Measurements from ENCODE around the gene CIAO3.
A peak's percentile ranks its signal among the peaks of the same experiment; 100 is the strongest.

Gene CIAO3

GRCh38 chr16:734208-734980, 6.4 kb downstream of the CIAO3 start:
- DNase-seq = no peak

DNA sequence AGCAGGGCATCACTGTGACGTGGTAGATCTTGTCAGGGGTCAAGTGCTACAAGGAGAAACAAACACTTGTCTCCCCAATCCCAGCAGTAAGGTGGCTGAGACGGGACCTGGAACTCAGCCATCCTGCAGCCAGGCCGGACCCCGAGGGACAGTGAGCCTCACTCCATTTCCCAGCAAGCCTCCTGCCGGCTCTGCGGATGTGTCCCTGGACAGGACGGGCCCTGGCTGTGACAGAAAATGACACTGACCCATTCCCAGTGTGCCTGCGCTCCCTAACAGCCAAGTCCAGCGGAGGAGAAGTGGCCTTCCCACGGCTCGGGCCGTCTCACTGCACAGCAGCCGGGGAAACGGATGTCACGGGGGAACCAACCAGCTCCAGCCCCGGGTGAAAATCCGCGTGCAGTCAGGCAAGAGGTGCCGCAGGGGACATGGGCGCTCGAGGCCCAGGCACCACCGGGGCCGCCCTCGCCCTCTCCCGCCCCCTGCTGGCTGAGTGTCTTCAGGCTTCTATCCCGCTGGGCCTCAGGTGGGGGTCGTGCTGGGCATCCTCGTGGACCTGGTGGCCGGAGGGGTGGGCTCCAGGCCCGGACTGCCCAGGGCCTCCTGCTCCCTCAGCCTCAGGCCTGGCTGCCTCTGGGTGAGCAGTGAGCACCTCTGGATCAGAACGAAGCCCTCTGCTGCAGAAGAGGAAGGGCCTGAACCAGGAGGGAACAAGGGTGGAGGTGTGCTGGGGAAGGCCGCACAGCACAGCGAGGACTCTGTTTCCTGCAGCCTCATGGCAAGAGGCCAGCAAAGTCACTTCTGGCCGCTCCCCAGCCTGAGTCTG, 7.2 kb downstream of the CIAO3 start:
- DNase-seq = peak; percentile 51

DNA sequence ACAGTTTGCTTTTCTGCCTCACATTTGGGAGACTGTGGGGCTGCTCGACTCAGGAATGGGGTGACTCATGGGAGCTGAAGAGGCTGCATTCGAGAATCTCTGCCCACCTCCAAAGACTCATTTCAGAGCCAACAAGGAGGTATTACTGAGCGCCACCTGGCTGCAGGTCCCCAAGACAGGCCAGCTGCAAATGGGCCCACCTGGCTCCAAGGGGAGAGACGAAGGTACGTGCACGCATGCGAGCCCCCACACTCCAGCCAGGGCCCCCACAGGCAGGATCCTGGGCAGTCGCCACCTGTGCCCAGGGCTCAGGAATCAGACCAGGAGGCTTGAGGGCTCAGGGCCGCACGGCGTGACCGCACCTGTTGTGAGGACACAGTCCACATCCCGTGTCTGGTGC, 7.9 kb downstream of the CIAO3 start:
- no peak for DNase-seq

- no peak for DNase-seq
Measured at GRCh38 chr16:732332-732731, 8.5 kb downstream of the CIAO3 start.

DNA sequence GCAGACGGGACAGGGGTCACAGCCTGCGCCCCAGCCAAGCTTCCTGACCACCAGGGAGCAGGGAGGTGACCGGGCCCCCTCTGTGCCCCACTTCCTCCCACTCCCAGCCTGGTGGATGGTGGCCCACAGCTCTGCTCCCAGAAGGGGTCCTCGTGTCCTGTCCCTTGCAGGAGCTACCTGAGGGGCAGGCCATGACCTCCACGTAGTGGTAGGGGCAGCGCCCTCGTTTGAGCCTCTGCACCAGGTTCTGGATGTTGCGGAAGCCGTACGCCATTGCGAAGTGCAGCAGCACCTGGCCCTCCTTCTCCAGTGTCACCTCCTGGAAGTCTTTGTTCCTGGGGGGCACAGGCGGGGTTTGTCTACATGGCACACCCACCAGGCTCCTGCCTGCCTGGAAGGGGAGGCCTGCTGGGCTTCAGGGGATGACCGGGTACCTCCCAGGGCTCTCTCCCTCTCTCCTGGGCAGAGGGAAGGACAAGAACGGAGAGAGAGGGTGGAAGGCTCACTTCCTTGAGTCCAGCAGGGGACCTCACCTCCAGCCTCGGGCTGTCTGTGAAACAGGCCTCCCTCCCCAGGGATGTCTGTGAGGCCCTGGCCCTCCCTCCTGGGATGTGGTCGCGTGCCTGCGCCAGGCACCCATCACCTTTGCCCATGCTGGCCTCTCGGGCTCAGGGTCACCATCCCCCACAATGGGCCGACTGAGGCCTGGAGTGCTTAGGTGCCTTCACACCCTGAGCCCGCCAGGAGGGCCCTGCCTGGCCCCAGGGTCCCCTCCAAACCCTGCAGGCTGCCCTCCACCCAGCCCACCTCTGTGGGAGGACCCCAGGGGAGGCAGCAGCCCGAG, 9.9 kb downstream of the CIAO3 start:
- DNase-seq = peak; percentile 1

DNA sequence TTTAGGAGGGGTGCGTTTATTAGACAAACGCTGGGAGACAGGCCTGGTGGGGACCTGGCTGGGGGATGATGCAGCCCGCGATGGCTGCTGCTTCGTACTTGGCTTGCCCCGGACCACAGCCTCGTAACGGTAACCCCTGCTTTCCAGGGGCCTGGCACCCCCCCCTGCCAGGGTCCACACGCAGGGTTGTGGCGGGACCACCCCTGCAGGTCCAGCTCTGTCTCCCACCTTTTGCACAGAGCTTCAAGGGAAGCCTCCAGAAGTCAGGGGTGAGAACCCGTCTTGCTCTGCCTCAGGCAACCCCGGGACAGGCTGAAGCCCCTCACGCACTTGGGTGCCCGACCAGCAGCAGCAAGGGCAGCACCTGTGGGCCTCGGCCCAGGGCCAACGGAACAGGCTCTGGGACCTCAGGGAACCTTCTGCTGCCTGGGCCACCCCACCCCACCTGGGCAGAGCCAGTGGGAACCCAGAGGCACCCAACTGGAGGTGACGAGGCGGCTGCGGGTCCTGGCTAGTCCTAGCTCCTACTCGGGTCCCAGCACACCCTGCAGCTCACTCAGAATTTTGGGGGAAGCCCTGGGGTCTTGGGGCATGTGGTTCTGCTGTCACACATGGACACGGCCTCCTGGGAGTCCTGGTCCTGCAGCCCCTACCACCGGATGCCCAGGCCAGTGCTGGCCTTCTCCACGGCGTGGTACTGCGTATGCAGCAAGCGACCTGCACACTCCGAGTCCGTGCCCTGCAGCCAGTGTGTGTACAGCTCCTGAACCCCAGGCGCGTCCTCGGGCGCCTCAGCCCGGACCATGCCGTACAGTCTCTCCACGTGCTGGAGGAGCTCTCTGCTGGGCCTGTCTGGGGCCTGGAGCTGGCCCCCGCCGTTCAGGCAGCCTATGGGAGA, 10.8 kb downstream of the CIAO3 start:
- DNase-seq = peak; percentile 3

GRCh38 chr16:728890-729744, 11.7 kb downstream of the CIAO3 start:
- peak; percentile 5 for DNase-seq

DNA sequence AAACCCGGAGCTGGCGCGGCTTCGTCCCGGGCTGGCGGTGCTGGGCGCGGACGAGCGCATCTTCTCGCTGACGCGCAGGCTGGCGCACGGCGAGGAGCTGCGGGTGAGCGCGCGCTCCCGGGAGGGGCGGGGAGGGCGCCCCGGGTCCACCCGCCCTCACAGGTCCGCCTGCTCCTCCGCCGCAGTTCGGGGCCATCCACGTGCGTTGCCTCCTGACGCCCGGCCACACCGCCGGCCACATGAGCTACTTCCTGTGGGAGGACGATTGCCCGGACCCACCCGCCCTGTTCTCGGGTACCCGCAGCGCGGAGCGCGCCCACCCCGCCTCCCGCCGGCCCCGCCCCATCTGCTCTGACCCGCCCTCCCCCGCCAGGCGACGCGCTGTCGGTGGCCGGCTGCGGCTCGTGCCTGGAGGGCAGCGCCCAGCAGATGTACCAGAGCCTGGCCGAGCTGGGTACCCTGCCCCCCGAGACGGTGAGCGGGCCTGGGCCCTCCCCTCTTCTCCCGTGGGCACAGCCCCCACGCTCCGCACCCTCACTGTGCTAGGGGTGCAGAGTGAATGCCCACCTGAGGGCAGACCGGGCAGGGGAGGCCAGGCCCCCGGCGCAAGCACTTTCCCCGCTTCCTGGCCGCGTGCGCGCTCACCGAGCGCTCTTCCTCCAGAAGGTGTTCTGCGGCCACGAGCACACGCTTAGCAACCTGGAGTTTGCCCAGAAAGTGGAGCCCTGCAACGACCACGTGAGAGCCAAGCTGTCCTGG, 12.5 kb downstream of the CIAO3 start:
- DNase-seq = peak; percentile 92

GRCh38 chr16:727291-727977, 13.4 kb downstream of the CIAO3 start:
- peak; percentile 85 for DNase-seq

DNA sequence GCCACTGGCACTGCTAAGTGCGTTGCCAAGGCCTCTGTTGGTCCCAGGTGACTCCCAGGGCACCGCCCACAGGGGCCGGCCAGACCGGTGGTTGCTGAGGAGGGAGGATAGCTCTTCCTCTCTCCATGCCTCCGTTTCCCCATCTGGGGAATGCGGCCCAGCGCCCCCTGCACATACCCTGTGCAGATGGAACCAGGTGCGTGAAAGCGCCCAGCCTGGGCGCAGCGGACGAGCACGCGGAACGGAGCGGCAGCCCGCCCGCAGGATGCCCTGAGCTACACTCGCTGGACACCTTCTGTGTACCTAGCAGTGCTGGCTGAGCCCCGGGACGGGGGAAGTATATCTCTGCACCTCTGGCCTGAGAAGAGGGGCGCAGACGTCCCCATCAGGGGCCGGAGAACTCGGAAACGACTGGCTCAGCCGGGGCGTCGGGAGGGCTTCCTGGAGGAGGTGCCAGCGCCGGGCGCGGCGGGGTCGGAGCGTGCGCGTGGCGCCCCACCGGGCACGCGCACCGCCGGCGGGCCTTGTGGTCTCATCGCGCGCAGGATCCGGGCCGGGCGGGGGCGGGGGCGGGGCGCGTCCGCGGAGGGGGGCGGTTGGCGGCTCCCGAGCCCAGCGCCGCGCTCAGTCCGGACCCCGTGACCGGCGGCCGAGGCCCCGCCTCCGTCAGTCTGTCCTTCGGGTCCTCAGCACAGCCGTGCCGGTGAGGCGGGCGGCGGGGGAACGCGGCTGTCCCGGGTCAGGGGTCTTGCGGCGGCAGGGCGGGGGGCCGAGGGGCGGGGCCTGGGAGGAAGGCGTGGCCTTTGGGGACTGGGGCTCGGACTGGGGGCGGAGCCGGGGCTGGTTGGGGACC, 14.1 kb downstream of the CIAO3 start, which contains the start of the genes CCDC78 and HAGHL:
Gene CCDC78 (minus strand): TSS at position 6 of the 853 bp plus-strand sequence. CDS start 76 bp downstream, outside the sequence.
Gene HAGHL (plus strand): TSS at position 669 of the 853 bp plus-strand sequence. CDS start 404 bp downstream, outside the sequence.
- peak; percentile 82 for DNase-seq

DNA sequence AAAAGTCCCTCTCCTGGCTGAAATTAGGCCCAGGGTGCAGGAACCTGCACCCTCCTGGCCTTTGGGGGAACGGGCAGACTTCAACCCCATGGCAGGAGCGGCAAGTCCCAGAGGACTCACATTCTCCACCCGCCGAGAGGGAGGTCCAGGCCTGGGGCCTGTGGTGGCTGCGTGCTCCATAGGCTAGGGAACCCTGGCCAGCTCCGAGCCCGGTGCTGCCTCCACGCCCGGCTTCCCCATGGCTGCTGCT, 14.7 kb downstream of the CIAO3 start:
- DNase-seq = no peak

GRCh38 chr16:725463-726187, 15.2 kb downstream of the CIAO3 start:
- no peak for DNase-seq

- no peak for DNase-seq
Measured at GRCh38 chr16:725041-725376, 15.8 kb downstream of the CIAO3 start.

DNA sequence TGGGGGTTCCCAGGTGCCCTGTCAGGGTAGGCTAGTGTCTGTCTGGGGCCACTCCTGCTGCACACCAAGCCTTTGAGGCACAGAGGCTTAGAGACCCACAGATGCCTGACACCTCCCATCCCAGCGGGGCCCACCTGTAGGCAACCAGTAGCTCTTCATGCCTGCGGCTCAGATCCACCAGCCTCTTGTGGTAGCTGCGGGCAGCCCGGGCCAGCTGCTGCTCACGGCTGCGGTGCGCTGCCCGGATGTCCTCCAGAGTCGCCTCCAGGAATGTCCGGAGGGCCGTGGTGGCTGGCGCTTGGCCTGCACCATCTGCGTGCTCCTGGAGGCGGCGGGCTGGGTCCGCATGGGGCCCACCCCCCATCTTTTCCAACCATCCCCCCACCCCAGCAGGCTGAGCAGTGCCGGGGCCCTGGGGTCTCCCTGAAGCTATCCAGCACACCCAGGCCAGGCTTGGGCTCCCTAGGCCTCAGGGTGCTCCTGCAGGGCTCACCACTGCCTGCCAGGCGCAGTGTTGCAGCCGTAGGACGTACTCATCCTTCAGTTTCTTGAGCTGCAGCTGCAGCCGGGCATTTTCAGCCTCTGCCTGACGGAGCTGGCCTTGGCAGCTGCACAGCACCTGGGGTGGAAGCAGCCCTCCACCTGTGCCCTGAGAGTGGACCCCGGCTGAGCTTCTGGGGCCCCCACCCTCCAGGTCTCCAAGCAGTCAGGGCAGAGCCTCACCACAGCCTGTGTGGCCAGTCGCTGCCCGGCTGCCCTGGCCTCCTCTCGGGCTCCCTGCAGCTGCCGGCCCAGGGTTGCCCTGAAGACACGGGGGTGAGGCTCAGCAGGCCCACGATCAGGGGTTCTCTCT, 16.4 kb downstream of the CIAO3 start:
- DNase-seq = no peak

GRCh38 chr16:723695-724094, 17.1 kb downstream of the CIAO3 start:
- DNase-seq = no peak

- no peak for DNase-seq
Measured at GRCh38 chr16:722835-723633, 17.8 kb downstream of the CIAO3 start.

All from hematopoietic multipotent progenitor cell treated with erythropoietin and hydrocortisone succinate and interleukin-3 and kit ligand, for 4 days (in vitro differentiated cells).